ENCODE results near the gene GRID1. TPM values are rescaled to one million over a fixed set of nuclear protein-coding genes. Genes with fewer than 3 reads are reported as not detected.

The GRID1 gene
- polyA plus RNA-seq, 1 experiment, result 0.49 TPM

DNA sequence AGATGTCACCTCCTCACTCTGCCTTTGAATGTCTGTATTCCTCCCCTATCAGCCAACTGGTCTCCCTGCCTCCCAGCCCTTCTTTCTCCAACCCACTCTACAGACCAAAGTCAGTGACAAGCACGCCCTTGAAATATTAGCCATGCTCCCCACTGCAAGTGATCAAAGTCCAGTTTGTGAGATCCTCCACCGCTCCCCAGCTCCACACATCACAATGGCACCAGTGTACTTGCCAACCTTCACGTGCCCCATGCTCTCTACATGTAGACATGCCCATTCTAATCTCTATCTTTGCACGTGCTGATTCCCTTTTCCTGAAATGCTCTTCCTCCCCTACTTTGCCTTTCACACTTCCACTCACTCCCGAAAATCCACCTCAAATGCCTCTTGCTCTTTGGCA lies 150.9 kb downstream of the GRID1 start:
- H3K27me3 ChIP-seq (ENCODE audit: control insufficient read depth, insufficient read depth, low read length), result no peaks in the 10 kb centered on the region
- POLR2A ChIA-PET, result no interaction called here
- TF ChIP-seq, protein P1, sequence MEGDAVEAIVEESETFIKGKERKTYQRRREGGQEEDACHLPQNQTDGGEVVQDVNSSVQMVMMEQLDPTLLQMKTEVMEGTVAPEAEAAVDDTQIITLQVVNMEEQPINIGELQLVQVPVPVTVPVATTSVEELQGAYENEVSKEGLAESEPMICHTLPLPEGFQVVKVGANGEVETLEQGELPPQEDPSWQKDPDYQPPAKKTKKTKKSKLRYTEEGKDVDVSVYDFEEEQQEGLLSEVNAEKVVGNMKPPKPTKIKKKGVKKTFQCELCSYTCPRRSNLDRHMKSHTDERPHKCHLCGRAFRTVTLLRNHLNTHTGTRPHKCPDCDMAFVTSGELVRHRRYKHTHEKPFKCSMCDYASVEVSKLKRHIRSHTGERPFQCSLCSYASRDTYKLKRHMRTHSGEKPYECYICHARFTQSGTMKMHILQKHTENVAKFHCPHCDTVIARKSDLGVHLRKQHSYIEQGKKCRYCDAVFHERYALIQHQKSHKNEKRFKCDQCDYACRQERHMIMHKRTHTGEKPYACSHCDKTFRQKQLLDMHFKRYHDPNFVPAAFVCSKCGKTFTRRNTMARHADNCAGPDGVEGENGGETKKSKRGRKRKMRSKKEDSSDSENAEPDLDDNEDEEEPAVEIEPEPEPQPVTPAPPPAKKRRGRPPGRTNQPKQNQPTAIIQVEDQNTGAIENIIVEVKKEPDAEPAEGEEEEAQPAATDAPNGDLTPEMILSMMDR (IDR thresholded peaks at IDR 0.05; ENCODE audit: insufficient read depth, low read depth, low read length), result no peak
- no peaks in the 10 kb centered on the region for H3K36me3 ChIP-seq (ENCODE audit: control insufficient read depth, insufficient read depth, low read length)
- H3K4me3 ChIP-seq (ENCODE audit: low read depth, low read length), result no peak overlapping the region
- DNase-seq (ENCODE audit: low read depth), result no peak
- CTCF ChIA-PET, result interaction anchor here (1.3 kb wide), 1 partner anchor 39 kb away, joined by 4 read pairs; no protein-coding TSS in a partner anchor

GRCh38 chr10:86215046-86215445 lies 151.5 kb downstream of the GRID1 start:
- CTCF ChIA-PET, result interaction anchor here (1.3 kb wide), 1 partner anchor 38 kb away, joined by 4 read pairs; no protein-coding TSS in a partner anchor
- H3K4me3 ChIP-seq (ENCODE audit: low read depth, low read length), result no peak overlapping the region
- POLR2A ChIA-PET, result no interaction called here
- no peaks in the 10 kb centered on the region for H3K27me3 ChIP-seq (ENCODE audit: control insufficient read depth, insufficient read depth, low read length)
- H3K36me3 ChIP-seq (ENCODE audit: control insufficient read depth, insufficient read depth, low read length), result no peaks in the 10 kb centered on the region
- TF ChIP-seq, protein P1 (IDR thresholded peaks at IDR 0.05; ENCODE audit: insufficient read depth, low read depth, low read length), result no peak
- DNase-seq (ENCODE audit: low read depth), result no peak

DNA sequence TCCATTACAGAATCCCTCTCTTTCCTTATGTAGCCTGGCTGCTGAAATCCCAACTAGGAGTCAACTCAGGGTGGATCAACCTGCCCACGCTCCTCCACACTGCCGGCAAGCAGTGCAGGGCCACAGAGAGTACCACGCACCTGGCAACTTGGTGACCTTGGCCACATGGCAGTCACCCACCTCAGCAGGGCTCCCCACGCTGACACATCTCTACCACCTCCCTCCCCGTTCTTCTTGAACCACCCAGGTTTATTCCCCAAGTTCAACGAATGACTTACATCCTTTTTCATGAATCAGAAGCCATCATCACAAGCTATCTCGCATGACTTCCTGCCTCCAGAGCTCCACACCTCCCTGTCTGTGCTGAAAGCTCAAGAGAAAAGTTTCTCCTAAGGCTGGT lies 153.4 kb downstream of the GRID1 start:
- Histone ChIP-seq H3K27me3 (ENCODE audit: control insufficient read depth, insufficient read depth, low read length) (no peaks in the 10 kb centered on the region), H3K4me3 (ENCODE audit: low read depth, low read length) (no peak overlapping the region), H3K36me3 (ENCODE audit: control insufficient read depth, insufficient read depth, low read length) (no peaks in the 10 kb centered on the region)
- ChIA-PET POLR2A (no interaction called here), CTCF (interaction anchor here (0.6 kb wide), 1 partner anchor 50 kb away, joined by 3 read pairs; no protein-coding TSS in a partner anchor)
- DNase-seq (ENCODE audit: low read depth), result no peak
- TF ChIP-seq, protein P1 (IDR thresholded peaks at IDR 0.05; ENCODE audit: insufficient read depth, low read depth, low read length), result no peak

DNA sequence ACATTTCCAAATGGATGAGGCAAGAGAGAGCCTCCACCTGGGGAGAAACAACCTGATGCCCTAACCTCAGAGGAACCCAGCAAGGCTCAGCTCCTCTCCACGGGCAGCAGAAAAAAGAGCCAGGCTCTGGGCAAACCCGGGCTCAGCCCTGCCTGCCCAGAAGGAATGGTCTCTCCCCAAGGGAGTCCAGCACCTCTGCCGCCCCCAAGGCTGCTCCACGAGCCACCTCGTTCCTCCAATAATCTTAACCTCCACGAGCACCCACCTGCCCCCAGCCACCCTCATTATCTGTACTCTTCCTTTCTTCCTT lies 154.2 kb downstream of the GRID1 start:
- Histone ChIP-seq H3K27me3 (ENCODE audit: control insufficient read depth, insufficient read depth, low read length) (no peaks in the 10 kb centered on the region), H3K4me3 (ENCODE audit: low read depth, low read length) (no peak overlapping the region), H3K36me3 (ENCODE audit: control insufficient read depth, insufficient read depth, low read length) (no peaks in the 10 kb centered on the region)
- TF ChIP-seq, protein P1 (IDR thresholded peaks at IDR 0.05; ENCODE audit: insufficient read depth, low read depth, low read length), result no peak
- CTCF ChIA-PET, result no interaction called here
- no peak for DNase-seq (ENCODE audit: low read depth)
- POLR2A ChIA-PET, result no interaction called here

DNA sequence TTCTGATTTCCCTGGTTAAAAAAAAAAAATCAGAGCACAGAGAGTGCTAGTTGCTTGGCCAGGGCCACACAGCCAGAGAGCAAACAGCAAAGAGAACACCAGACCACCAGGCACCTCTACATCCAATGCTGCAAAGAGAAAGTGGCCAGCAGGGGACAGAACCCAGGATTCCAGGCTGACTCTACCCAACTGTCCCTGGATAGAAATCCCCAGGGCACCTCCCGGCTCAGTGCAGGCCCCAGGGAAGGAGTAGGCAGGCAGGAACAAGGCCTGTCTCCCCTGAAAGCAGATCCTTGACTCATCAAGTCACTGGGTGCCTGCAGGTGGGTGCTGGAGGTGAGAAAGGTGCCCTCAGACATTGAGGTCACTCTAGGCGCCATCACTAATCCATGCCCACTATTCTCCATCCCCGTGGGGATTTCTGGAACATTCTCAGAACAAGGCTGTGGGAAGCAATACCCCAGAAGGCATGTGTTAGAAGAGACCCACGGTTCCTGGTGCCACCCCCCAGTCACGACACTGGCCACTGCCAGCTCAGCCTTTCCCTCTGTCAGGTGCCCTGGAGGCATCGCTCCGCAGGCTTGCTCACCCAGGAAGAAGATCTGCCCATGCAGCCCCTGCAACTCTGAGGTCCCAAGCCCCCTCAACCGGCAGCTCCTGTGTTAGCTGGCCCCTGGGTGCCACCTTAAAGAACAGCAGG lies 154.8 kb downstream of the GRID1 start:
- POLR2A ChIA-PET, result no interaction called here
- DNase-seq (ENCODE audit: low read depth), result no peak
- Histone ChIP-seq H3K36me3 (ENCODE audit: control insufficient read depth, insufficient read depth, low read length) (no peaks in the 10 kb centered on the region), H3K4me3 (ENCODE audit: low read depth, low read length) (no peak overlapping the region), H3K27me3 (ENCODE audit: control insufficient read depth, insufficient read depth, low read length) (no peaks in the 10 kb centered on the region)
- TF ChIP-seq, protein P1 (IDR thresholded peaks at IDR 0.05; ENCODE audit: insufficient read depth, low read depth, low read length), result no peak
- CTCF ChIA-PET, result no interaction called here
